ENCODE data around the gene RIT1. TPM values are rescaled to one million over a fixed set of nuclear protein-coding genes. Genes with fewer than 3 reads are reported as not detected.

RIT1 gene
- total and polyA plus RNA-seq, 2 of the 13 experiments (the other 11 are each of a cell fraction or from before 2014, with no cell fraction given): 12.2 to 32.2 TPM

- TF ChIP-seq, protein P1, sequence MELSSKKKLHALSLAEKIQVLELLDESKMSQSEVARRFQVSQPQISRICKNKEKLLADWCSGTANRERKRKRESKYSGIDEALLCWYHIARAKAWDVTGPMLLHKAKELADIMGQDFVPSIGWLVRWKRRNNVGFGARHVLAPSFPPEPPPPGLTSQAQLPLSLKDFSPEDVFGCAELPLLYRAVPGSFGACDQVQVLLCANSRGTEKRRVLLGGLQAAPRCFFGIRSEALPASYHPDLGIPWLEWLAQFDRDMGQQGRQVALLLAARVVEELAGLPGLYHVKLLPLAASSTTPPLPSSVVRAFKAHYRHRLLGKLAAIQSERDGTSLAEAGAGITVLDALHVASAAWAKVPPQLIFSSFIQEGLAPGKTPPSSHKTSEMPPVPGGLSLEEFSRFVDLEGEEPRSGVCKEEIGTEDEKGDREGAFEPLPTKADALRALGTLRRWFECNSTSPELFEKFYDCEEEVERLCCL (CRISPR knock-in tag; IDR thresholded peaks at IDR 0.05; ENCODE audit: borderline replicate concordance): no peak
- no peak for TF ChIP-seq ZNF839 (CRISPR knock-in tag; IDR thresholded peaks at IDR 0.05; ENCODE audit: borderline replicate concordance)
- TF ChIP-seq TCF7L2 (IDR thresholded peaks at IDR 0.05; ENCODE audit: low read depth, low read length): no peak
- no peak for TF ChIP-seq DPF2 (CRISPR knock-in tag; IDR thresholded peaks at IDR 0.05; ENCODE audit: borderline replicate concordance, low read depth)
- peak; percentile 12; the same call in 1 of the 2 replicates for TF ChIP-seq KDM1A (CRISPR knock-in tag; IDR thresholded peaks at IDR 0.05)
- 0 out of 2 replicates have a peak, but pooled peaks have one; percentile 19 for TF ChIP-seq ZMYM4 (CRISPR knock-in tag; IDR thresholded peaks at IDR 0.05)
- no peak for TF ChIP-seq ZNF549 (CRISPR knock-in tag; IDR thresholded peaks at IDR 0.05)
- 0 out of 2 replicates have a peak, but pooled peaks have one; percentile 78 for TF ChIP-seq SNAI1 (CRISPR knock-in tag; IDR thresholded peaks at IDR 0.05; ENCODE audit: borderline replicate concordance)
- TF ChIP-seq ZNF580 (CRISPR knock-in tag; IDR thresholded peaks at IDR 0.05; ENCODE audit: borderline replicate concordance, low read depth): no peak
- TF ChIP-seq SIN3B (IDR thresholded peaks at IDR 0.05; ENCODE audit: low read length): no peak
- no peak for TF ChIP-seq IKZF4 (CRISPR knock-in tag; IDR thresholded peaks at IDR 0.05; ENCODE audit: borderline replicate concordance, low read depth, not compliant biosample characterization)
- TF ChIP-seq POLR2G (IDR thresholded peaks at IDR 0.05; ENCODE audit: low read depth, low read length): no peak
- TF ChIP-seq ZNF33A (CRISPR knock-in tag; IDR thresholded peaks at IDR 0.05; ENCODE audit: borderline replicate concordance): no peak
- TF ChIP-seq FLYWCH1 (CRISPR knock-in tag; IDR thresholded peaks at IDR 0.05): no peak
- TF ChIP-seq ZNF782 (CRISPR knock-in tag; IDR thresholded peaks at IDR 0.05; ENCODE audit: borderline replicate concordance): no peak
- no peak for TF ChIP-seq GLI4 (CRISPR knock-in tag; IDR thresholded peaks at IDR 0.05; ENCODE audit: borderline replicate concordance)
- TF ChIP-seq NFIC (IDR thresholded peaks at IDR 0.05; ENCODE audit: low read length): 0 out of 2 replicates have a peak, but pooled peaks have one; percentile 38
- TF ChIP-seq ZNF275 (CRISPR knock-in tag; IDR thresholded peaks at IDR 0.05; ENCODE audit: borderline replicate concordance): no peak
These were observed 52.3 kb downstream of the RIT1 start (continued) for GRCh38 chr1:155858800-155859233.
